Upper lobe of right lung (tissue), 1 donor: ENCODE measurements around the gene SPOCK1. TPM values are rescaled to one million over a fixed set of nuclear protein-coding genes. Genes with fewer than 3 reads are reported as not detected.

Experiments
- ATAC-seq: fragments of 200-7000 bp; cut with Tn5 transposase; one replicate; pipeline ENCODE4 v1.9.1; 2020; ENCODE audit warnings: mild to moderate bottlenecking, moderate library complexity
- DNase-seq: peaks from one replicate; pipeline ENCODE4 v3.0.0-alpha.2; 2020
- H3K27ac ChIP-seq: fragments of 200-600 bp; one replicate; pipeline ENCODE4 v1.8.0; 2022
- H3K27me3 ChIP-seq: fragments of 200-600 bp; one replicate; pipeline ENCODE4 v1.8.0; 2022; ENCODE audit warnings: mild to moderate bottlenecking
- H3K36me3 ChIP-seq: fragments of 200-600 bp; one replicate; pipeline ENCODE4 v1.8.0; 2022
- H3K4me1 ChIP-seq: fragments of 200-600 bp; one replicate; pipeline ENCODE4 v1.8.0; 2022
- H3K4me3 ChIP-seq: fragments of 200-600 bp; one replicate; pipeline ENCODE4 v1.8.0; 2022; ENCODE audit warnings: mild to moderate bottlenecking
- H3K9me3 ChIP-seq: fragments of 200-600 bp; one replicate; pipeline ENCODE4 v1.8.0; 2022
- intact Hi-C: fragments of 100-400 bp; cut with DNase I; formaldehyde crosslinking; loops from one replicate; pipeline ENCODE4 v1.11.0; 2022
- total RNA-seq: library from RNA; stranded (reverse); fragmentation: NEBNext Ultra II Directional; extraction: Animal tissue kit (Norgen Biotek cat#: 25700); gene quantifications from one replicate; pipeline ENCODE4 v1.2.1, GENCODE V29; 2021
- TF ChIP-seq, protein P1 (sequence below): fragments of 200-600 bp; IDR thresholded peaks from one replicate; pipeline ENCODE4 v1.8.0; 2022; ENCODE audit warnings: antibody characterized with exemption
- donor health status: DM: no; HTN: yes; CAD: no; lungs with severe emphysema.

The SPOCK1 gene
- total RNA-seq, 1 donor from 2014 or later = 4.0 TPM

DNA sequence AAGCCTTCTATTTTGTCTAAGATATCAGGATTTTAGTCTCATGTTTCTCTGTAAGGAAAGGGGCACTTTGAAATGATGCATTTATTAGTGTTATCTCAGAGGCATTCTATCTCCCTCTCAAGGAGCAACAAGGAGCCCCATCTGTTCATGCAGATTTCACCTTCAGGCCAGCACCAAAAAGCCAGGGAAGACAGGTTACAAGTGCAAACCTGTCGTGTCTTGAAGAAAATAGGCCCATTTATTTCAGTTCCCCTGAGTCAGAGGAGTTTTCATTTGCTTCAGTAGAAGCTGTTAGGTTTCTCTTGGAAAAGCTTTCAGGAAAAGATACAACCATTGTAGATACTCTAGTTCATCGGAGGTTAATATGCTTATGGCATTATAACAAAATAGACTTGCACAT is 97.2 kb downstream of the SPOCK1 start:
- TF ChIP-seq, protein P1, sequence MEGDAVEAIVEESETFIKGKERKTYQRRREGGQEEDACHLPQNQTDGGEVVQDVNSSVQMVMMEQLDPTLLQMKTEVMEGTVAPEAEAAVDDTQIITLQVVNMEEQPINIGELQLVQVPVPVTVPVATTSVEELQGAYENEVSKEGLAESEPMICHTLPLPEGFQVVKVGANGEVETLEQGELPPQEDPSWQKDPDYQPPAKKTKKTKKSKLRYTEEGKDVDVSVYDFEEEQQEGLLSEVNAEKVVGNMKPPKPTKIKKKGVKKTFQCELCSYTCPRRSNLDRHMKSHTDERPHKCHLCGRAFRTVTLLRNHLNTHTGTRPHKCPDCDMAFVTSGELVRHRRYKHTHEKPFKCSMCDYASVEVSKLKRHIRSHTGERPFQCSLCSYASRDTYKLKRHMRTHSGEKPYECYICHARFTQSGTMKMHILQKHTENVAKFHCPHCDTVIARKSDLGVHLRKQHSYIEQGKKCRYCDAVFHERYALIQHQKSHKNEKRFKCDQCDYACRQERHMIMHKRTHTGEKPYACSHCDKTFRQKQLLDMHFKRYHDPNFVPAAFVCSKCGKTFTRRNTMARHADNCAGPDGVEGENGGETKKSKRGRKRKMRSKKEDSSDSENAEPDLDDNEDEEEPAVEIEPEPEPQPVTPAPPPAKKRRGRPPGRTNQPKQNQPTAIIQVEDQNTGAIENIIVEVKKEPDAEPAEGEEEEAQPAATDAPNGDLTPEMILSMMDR = no peak
- H3K27ac ChIP-seq = no peak overlapping the region
- intact Hi-C loops = no loop called here

GRCh38 chr5:137400571-137400970 is 98.6 kb downstream of the SPOCK1 start:
- H3K27ac ChIP-seq = no peak overlapping the region
- intact Hi-C loops = no loop called here
- DNase-seq = no peak
- no peak for ATAC-seq
- TF ChIP-seq, protein P1 = no peak
- H3K4me3 ChIP-seq = no peak overlapping the region
- no peaks in the 10 kb centered on the region for H3K9me3 ChIP-seq
- H3K27me3 ChIP-seq = no peaks in the 10 kb centered on the region
- no peaks in the 10 kb centered on the region for H3K36me3 ChIP-seq
- no peaks in the 10 kb centered on the region for H3K4me1 ChIP-seq

More for the DNA sequence above, 97.2 kb downstream of the SPOCK1 start:
- ATAC-seq (no peak), DNase-seq (no peak)
- Histone ChIP-seq H3K4me1 (no peaks in the 10 kb centered on the region), H3K4me3 (no peak overlapping the region), H3K36me3 (no peaks in the 10 kb centered on the region), H3K27me3 (no peaks in the 10 kb centered on the region), H3K9me3 (no peaks in the 10 kb centered on the region)

- ATAC-seq (no peak), DNase-seq (no peak)
- no peak overlapping the region for H3K4me3 ChIP-seq
- no peaks in the 10 kb centered on the region for H3K4me1 ChIP-seq
- no peaks in the 10 kb centered on the region for H3K27me3 ChIP-seq
- H3K36me3 ChIP-seq = no peaks in the 10 kb centered on the region
- intact Hi-C loops = no loop called here
- no peaks in the 10 kb centered on the region for H3K9me3 ChIP-seq
- TF ChIP-seq, protein P1 = no peak
- H3K27ac ChIP-seq = no peak overlapping the region
Observed at GRCh38 chr5:137399911-137400310, 99.2 kb downstream of the SPOCK1 start.

- Histone ChIP-seq H3K27me3 (no peaks in the 10 kb centered on the region), H3K4me3 (no peak overlapping the region), H3K36me3 (no peaks in the 10 kb centered on the region), H3K27ac (no peak overlapping the region), H3K9me3 (no peaks in the 10 kb centered on the region), H3K4me1 (no peaks in the 10 kb centered on the region)
- ATAC-seq (no peak), DNase-seq (no peak)
- TF ChIP-seq, protein P1 = no peak
- intact Hi-C loops = no loop called here
Observed at GRCh38 chr5:137398751-137399150, 100.4 kb downstream of the SPOCK1 start.

- H3K4me1 ChIP-seq = no peaks in the 10 kb centered on the region
- H3K4me3 ChIP-seq = no peak overlapping the region
- TF ChIP-seq, protein P1 = no peak
- DNase-seq (no peak), ATAC-seq (no peak)
- intact Hi-C loops = no loop called here
- no peaks in the 10 kb centered on the region for H3K9me3 ChIP-seq
- H3K27me3 ChIP-seq = no peaks in the 10 kb centered on the region
- no peaks in the 10 kb centered on the region for H3K36me3 ChIP-seq
- H3K27ac ChIP-seq = no peak overlapping the region
Observed at GRCh38 chr5:137398154-137398553, 101.0 kb downstream of the SPOCK1 start.

GRCh38 chr5:137395011-137395755 is 103.9 kb downstream of the SPOCK1 start:
- no peak for ATAC-seq
- Histone ChIP-seq H3K4me1 (no peaks in the 10 kb centered on the region), H3K36me3 (no peaks in the 10 kb centered on the region), H3K27ac (no peak overlapping the region), H3K27me3 (no peaks in the 10 kb centered on the region), H3K4me3 (no peak overlapping the region), H3K9me3 (no peaks in the 10 kb centered on the region)
- intact Hi-C loops = no loop called here
- DNase-seq = no peak
- TF ChIP-seq, protein P1 = no peak
